Activated CD8-positive, alpha-beta T cell treated with anti-CD3 and anti-CD28 coated beads, Interleukin-2, amount 10 ng/mL, durations not matched to agents 7 days and 5 days (primary cell): ENCODE results near the gene ZNF319. TPM values are rescaled to one million over a fixed set of nuclear protein-coding genes. Genes with fewer than 3 reads are reported as not detected.

Source experiments
- ATAC-seq: fragments of 150-1000 bp; cut with Tn5 transposase; one replicate; pipeline ENCODE4 v1.10.0; 2021; ENCODE audit warnings: moderate library complexity
- CTCF ChIA-PET: fragments of 350-600 bp; sonication (Branson Sonifier 250); formaldehyde crosslinking; loops from one replicate; lab custom pipeline; 2021; ENCODE audit warnings: antibody characterized with exemption; lab: Charles Lee
- POLR2A ChIA-PET: fragments of 350-600 bp; sonication (Branson Sonifier 250); formaldehyde crosslinking; loops from one replicate; lab custom pipeline; 2021; ENCODE audit warnings: antibody characterized with exemption; lab: Charles Lee
- DNase-seq: peaks from one replicate; pipeline ENCODE4 v3.0.0-alpha.2; 2020
- H3K27ac Mint-ChIP-seq: one replicate; pipeline ENCODE4 v1.8.0; 2021; ENCODE audit warnings: mild to moderate bottlenecking, mixed read lengths
- H3K27me3 Mint-ChIP-seq: one replicate; pipeline ENCODE4 v1.8.0; 2021; ENCODE audit warnings: low read depth, mixed read lengths
- H3K36me3 Mint-ChIP-seq: one replicate; pipeline ENCODE4 v1.8.0; 2021; ENCODE audit warnings: low read depth, mixed read lengths
- H3K4me1 Mint-ChIP-seq: one replicate; pipeline ENCODE4 v1.8.0; 2021; ENCODE audit warnings: low read depth, mixed read lengths
- H3K4me3 Mint-ChIP-seq: one replicate; pipeline ENCODE4 v1.8.0; 2021; ENCODE audit warnings: mild to moderate bottlenecking, mixed read lengths
- H3K9me3 Mint-ChIP-seq: one replicate; pipeline ENCODE4 v1.8.0; 2022; ENCODE audit warnings: mixed read lengths; ENCODE audit not compliant: insufficient read depth
- total RNA-seq, 2 experiments: library from RNA; stranded (reverse); gene quantifications; one replicate each; pipeline ENCODE4 v1.2.3, GENCODE V29; 2021

ZNF319 gene
- total RNA-seq, 2 experiments from 2014 or later, result 16.6 to 17.0 TPM

- peaks cover 4% of the 10 kb centered on the region for H3K36me3 Mint-ChIP-seq
- peak within 1 kb of the TSS; percentile 81 for H3K4me3 Mint-ChIP-seq
- DNase-seq (peak; percentile 66), ATAC-seq (peak; percentile 77)
- peaks cover 13% of the 10 kb centered on the region for H3K4me1 Mint-ChIP-seq
- H3K9me3 Mint-ChIP-seq, result no peaks in the 10 kb centered on the region
- H3K27ac Mint-ChIP-seq, result peak within 1 kb of the TSS; percentile 72
- peaks cover 14% of the 10 kb centered on the region for H3K27me3 Mint-ChIP-seq
- POLR2A ChIA-PET, result interaction anchor here (0.8 to 1.0 kb wide), 2 partner anchors 15 to 104 kb away, joined by 3 read pairs; partner anchors contain the start of gene CFAP20
- CTCF ChIA-PET, result interaction anchor here (0.8 to 2.5 kb wide), 5 partner anchors 21 to 101 kb away, joined by 3 to 14 read pairs (median 4); no protein-coding TSS in a partner anchor
Measured at GRCh38 chr16:58025351-58026138, 25.1 kb upstream of the ZNF319 start, which contains the start of gene MMP15. MMP15 (plus strand) TSS chr16:58025754; CDS start chr16:58026351, 597 bp downstream.

DNA sequence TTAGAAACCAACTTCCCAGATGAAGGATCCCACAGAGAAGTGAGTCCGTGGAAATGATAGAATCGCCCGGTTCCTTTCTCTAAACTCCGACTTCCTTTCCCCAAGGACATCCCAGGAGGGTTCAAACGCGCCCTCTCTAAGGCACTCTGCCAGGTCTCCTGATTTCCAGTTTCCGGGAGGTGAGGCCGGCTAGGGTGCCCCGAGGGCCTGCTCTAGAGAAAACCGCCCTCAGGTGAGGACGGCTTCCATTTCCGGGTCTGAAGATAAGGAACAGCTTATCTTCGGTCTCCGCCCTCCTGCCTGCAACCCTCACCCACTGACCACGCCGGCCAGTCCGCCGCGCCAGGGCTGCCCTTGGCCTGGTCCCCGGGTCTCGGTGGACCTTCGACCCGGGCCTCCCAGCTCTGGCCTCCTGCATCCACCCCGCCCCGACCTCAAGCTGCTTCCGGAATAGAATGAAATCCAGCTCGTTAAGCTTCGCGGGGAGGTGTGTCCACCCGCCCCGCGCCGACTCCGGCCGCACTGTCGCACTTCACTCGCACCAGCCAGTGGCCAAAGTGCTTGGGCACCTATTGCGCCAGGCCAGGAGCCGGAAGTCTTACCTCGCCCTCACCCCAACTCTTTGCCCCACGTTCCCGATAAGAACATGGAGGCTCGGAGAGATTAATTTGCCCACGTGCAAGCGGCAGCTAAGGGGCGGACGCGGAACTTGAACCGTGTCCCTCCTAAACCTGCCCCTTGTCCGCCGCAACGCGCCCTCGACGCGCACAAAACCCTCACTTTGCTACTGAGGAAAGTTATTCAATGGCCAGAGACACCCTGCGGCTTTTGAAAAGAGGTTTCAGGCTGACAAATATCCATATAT lies 24.2 kb upstream of the ZNF319 start:
- POLR2A ChIA-PET, result interaction anchor here (0.8 to 1.4 kb wide), 3 partner anchors 14 to 105 kb away, joined by 3 read pairs; partner anchors contain the start of genes CFAP20, USB1 and ZNF319
- Mint-ChIP-seq H3K27me3 (peaks cover 14% of the 10 kb centered on the region), H3K27ac (peak overlapping the region; percentile 72), H3K4me3 (peak overlapping the region; percentile 81), H3K4me1 (peaks cover 21% of the 10 kb centered on the region), H3K36me3 (peaks cover 4% of the 10 kb centered on the region), H3K9me3 (no peaks in the 10 kb centered on the region)
- CTCF ChIA-PET, result interaction anchor here (0.6 to 2.5 kb wide), 9 partner anchors 8 to 392 kb away, joined by 3 to 14 read pairs (median 4); no protein-coding TSS in a partner anchor
- DNase-seq (peak; percentile 40), ATAC-seq (no peak)

GRCh38 chr16:58022601-58023371 lies 22.3 kb upstream of the ZNF319 start:
- Mint-ChIP-seq H3K4me1 (peaks cover 21% of the 10 kb centered on the region), H3K9me3 (no peaks in the 10 kb centered on the region), H3K36me3 (peaks cover 4% of the 10 kb centered on the region), H3K4me3 (no peak overlapping the region), H3K27me3 (peaks cover 9% of the 10 kb centered on the region), H3K27ac (no peak overlapping the region)
- DNase-seq (no peak), ATAC-seq (no peak)
- POLR2A ChIA-PET, result no interaction called here
- CTCF ChIA-PET, result interaction anchor here (2.4 to 2.5 kb wide), 2 partner anchors 98 to 104 kb away, joined by 13 to 14 read pairs; no protein-coding TSS in a partner anchor

DNA sequence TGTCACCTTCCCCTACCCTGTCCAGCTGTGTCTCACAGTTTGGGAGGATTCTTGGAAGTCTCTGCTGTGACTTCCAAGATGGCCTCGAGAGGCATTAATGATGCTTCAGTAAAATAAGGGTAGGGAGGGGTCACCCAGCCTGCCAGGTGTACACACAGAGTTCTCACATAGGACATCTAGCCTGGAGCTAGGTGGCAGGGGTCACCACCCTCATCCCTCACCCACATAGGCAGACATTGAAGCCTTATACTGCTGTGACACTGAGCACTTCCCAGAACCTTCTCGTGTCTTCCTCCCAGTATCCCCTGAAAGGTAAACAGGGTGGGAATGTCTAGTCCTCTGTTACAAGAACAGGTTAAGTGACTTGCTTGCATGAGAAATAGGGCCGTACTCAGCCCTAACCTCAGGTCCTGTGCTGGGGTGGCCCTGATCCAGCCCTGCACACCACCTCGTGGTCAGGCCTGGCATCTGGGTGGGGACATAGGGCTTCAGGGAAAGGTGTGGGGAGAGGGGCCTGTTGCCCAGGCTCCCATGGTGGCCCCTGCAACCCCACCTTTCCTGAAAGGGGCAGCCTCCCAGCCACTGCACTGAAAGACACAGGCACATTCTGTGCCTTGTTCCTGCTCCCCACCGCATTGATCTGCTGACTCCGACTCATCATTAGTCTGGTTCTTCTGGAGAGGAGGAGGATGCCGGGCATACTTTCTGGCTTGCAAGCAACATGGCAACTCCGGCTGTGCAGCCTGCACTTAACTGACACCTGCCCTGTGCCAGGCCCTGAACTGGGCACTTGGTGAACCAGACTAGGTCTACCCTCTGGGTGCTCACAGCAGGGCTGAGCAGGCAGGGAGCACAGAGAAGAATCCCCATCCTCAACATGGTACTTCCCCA lies 21.4 kb upstream of the ZNF319 start:
- ChIA-PET CTCF (interaction anchor here (0.7 to 1.0 kb wide), 2 partner anchors 99 to 104 kb away, joined by 3 read pairs; no protein-coding TSS in a partner anchor), POLR2A (no interaction called here)
- DNase-seq (no peak), ATAC-seq (no peak)
- Mint-ChIP-seq H3K27ac (no peak overlapping the region), H3K36me3 (peaks cover 4% of the 10 kb centered on the region), H3K4me3 (no peak overlapping the region), H3K9me3 (no peaks in the 10 kb centered on the region), H3K27me3 (peaks cover 8% of the 10 kb centered on the region), H3K4me1 (peaks cover 21% of the 10 kb centered on the region)

DNA sequence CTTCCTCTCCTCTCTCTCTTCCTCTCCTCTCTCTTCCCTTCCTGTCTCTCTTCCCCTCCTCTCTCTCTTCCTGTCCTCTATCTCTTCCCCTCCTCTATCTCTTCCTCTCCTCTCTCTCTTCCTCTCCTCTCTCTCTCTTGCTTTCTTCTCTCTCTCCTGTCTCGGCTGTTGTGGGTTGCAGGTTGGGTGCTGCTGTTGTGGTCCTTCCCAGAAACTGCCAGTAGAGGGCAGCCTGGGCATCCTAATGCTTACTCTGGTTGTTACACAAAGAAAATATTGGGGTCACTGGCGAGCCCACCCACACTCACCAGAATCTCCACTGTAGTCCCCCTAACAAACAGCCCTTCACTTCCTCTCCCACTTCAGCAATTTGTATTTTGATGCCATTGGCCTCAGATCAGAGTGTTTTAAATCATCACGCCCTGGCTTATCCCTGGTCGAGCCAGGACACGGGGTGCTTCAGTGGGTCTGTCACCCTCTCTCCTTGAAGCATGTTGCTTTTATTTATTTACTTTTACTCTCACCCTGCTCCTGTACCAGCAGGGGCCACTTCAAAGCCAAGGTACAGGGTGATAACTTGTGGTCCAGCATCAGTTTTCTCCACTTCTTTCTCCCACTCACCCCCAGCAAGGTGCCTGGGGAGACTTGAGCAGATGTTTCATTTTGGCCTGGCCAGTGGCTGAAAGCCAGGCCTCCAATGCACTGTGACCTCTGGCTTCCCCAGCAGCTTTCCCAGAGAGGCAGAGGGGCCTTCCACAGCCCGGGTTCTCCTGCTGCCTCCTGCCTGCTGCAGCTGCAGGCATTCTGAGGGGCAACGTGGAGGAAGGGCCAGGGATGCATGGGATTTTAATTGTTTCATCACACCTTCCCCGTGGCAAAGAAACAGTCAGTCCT lies 20.4 kb upstream of the ZNF319 start:
- peak; percentile 81 for DNase-seq
- Mint-ChIP-seq H3K27me3 (peaks cover 5% of the 10 kb centered on the region), H3K4me3 (no peak overlapping the region), H3K4me1 (peaks cover 19% of the 10 kb centered on the region), H3K27ac (peak overlapping the region; percentile 44), H3K36me3 (peaks cover 4% of the 10 kb centered on the region), H3K9me3 (no peaks in the 10 kb centered on the region)
- ATAC-seq, result peak; percentile 49
- ChIA-PET CTCF (interaction anchor here (1.0 kb wide), 1 partner anchor 105 kb away, joined by 3 read pairs; no protein-coding TSS in a partner anchor), POLR2A (no interaction called here)

- DNase-seq (no peak), ATAC-seq (no peak)
- POLR2A ChIA-PET, result no interaction called here
Measured at GRCh38 chr16:58019866-58020538, 19.5 kb upstream of the ZNF319 start.

GRCh38 chr16:58018803-58019202 lies 18.3 kb upstream of the ZNF319 start:
- H3K4me1 Mint-ChIP-seq, result peaks cover 12% of the 10 kb centered on the region
- DNase-seq (no peak), ATAC-seq (no peak)
- H3K27me3 Mint-ChIP-seq, result no peaks in the 10 kb centered on the region
- no peaks in the 10 kb centered on the region for H3K9me3 Mint-ChIP-seq
- H3K4me3 Mint-ChIP-seq, result no peak overlapping the region
- ChIA-PET POLR2A (no interaction called here), CTCF (interaction anchor here (1.2 to 1.3 kb wide), 2 partner anchors 19 to 280 kb away, joined by 3 to 4 read pairs; no protein-coding TSS in a partner anchor)
- no peak overlapping the region for H3K27ac Mint-ChIP-seq
- H3K36me3 Mint-ChIP-seq, result peaks cover 6% of the 10 kb centered on the region

More at GRCh38 chr16:58019866-58020538, 19.5 kb upstream of the ZNF319 start:
- Mint-ChIP-seq H3K4me3 (no peak overlapping the region), H3K27me3 (peaks cover 4% of the 10 kb centered on the region), H3K4me1 (peaks cover 18% of the 10 kb centered on the region), H3K27ac (peak overlapping the region; percentile 44), H3K9me3 (no peaks in the 10 kb centered on the region), H3K36me3 (peaks cover 4% of the 10 kb centered on the region)
- CTCF ChIA-PET, result interaction anchor here (0.9 to 1.3 kb wide), 3 partner anchors 20 to 279 kb away, joined by 3 to 5 read pairs (median 4); no protein-coding TSS in a partner anchor

GRCh38 chr16:58016840-58017446 lies 16.5 kb upstream of the ZNF319 start:
- ChIA-PET POLR2A (no interaction called here), CTCF (no interaction called here)
- DNase-seq (no peak), ATAC-seq (no peak)
- Mint-ChIP-seq H3K27me3 (no peaks in the 10 kb centered on the region), H3K4me1 (peaks cover 12% of the 10 kb centered on the region), H3K27ac (no peak overlapping the region), H3K36me3 (peaks cover 9% of the 10 kb centered on the region), H3K9me3 (no peaks in the 10 kb centered on the region), H3K4me3 (no peak overlapping the region)
